ENCODE results near the gene ARPP19. TPM values are rescaled to one million over a fixed set of nuclear protein-coding genes. Genes with fewer than 3 reads are reported as not detected.

Gene ARPP19
- total and polyA plus RNA-seq, 10 of the 15 experiments (the other 5 are each of a cell fraction or from before 2014, with no cell fraction given): 77.2 to 167 (median 121) TPM

DNA sequence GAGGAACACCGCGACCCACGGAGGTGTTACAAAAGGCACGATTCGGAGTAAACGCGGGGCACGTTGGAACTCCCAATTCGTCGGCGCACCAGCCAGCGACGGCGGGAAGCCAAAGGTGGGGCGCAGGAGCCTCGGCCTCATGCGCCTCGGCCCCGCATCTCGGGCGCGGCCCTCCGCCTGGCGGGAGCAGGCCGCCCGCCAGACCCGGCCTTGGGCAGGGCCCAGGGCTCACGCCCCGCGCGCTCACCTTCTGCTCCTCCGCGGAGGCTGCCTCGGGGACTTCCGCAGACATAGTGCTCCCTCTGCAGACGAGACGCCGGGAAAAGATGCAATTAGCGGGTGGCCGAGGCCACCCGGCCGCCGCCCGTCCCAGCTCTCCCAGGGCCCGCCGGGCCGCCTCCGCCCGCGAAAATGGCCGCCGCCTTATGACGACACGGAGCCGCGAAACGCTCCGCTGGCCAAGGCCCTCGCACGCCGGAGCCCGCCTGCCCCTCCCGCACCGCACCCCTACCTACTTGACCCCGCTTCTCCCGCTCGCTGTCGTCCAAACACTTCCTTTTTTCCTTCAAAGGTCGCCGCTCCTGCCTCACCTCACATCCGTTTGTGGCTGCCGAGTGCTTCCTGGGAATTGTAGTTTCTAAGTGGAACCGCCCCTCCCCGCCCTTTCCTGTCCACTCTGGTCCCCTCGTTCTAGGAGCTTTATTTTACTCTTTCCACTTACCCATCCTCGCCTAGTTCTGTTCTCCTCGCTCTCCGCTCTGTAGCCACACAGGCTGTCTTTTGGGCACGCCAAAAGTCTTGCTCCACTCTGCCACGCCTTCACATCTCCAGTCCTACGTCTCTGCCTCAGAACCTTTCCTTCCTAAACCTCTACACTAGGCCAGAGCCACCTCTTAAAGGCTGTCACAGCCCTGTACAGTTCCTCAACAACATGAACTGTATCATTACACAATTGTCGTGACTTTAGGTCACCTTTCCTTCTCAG is at the start of gene ARPP19 (continued):
- TF ChIP-seq ZNF592 (IDR thresholded peaks at IDR 0.05) (no peak), USF2 (IDR thresholded peaks at IDR 0.05; ENCODE audit: borderline replicate concordance, low read depth, low read length) (no peak), STAT1 (conservative IDR thresholded peaks at IDR 0.05) (no peak), ZSCAN29 (IDR thresholded peaks at IDR 0.05) (peak; percentile 76), CREB1 (IDR thresholded peaks at IDR 0.05; ENCODE audit: low read depth) (peak; percentile 94), SREBF1 (IDR thresholded peaks at IDR 0.05; ENCODE audit: low read length) (peak; percentile 51), E2F4 (IDR thresholded peaks at IDR 0.05; ENCODE audit: low read depth, low read length) (no peak), BRCA1 (IDR thresholded peaks at IDR 0.05; ENCODE audit: low read depth, low read length) (no peak), SRF (IDR thresholded peaks at IDR 0.05; ENCODE audit: low read depth in 2 of 2, low read length in 2 of 2) (peak in 1 of 2 experiments; percentile 76; a peak in 2 of 4 replicates), MYB (IDR thresholded peaks at IDR 0.05; ENCODE audit: borderline replicate concordance, low read depth, low read length) (0 out of 2 replicates have a peak, but pooled peaks have one; percentile 4), USF1 (IDR thresholded peaks at IDR 0.05; ENCODE audit: borderline replicate concordance, extremely low read length, insufficient read depth, low read depth, low read length) (no peak), HDGF (IDR thresholded peaks at IDR 0.05) (peak; percentile 92; the same call in 1 of the 2 replicates), CEBPB (IDR thresholded peaks at IDR 0.05; ENCODE audit: borderline replicate concordance in 1 of 2, low read depth in 2 of 2, low read length in 2 of 2) (no peak), POLR2A (IDR thresholded peaks at IDR 0.05; ENCODE audit: low read depth, low read length) (peak; percentile 81), BHLHE40 (IDR thresholded peaks at IDR 0.05; ENCODE audit: borderline replicate concordance in 1 of 2, low read depth in 2 of 2, low read length in 1 of 2) (peak; percentile 49 to 76; a peak in 3 of 4 replicates), MEF2A (IDR thresholded peaks at IDR 0.05; ENCODE audit: insufficient read depth, low read depth, low read length) (0 out of 2 replicates have a peak, but pooled peaks have one; percentile 53), SMARCA5 (IDR thresholded peaks at IDR 0.05) (peak; percentile 92), CBX5 (IDR thresholded peaks at IDR 0.05; ENCODE audit: low read depth) (no peak), SMAD1 (IDR thresholded peaks at IDR 0.05; ENCODE audit: low read depth, partially characterized antibody) (no peak), NFXL1 (IDR thresholded peaks at IDR 0.05; ENCODE audit: borderline replicate concordance) (peak; percentile 91; the same call in 1 of the 2 replicates), PAX8 (IDR thresholded peaks at IDR 0.05) (no peak), RFX5 (IDR thresholded peaks at IDR 0.05; ENCODE audit: low read depth, low read length) (no peak)

All from GM12878 (cell line).